GM21367 (cell line): Measurements from ENCODE around the gene TMEM109.

Source experiments
- ATAC-seq: cut with Tn5 transposase; IDR thresholded peaks from one replicate; pipeline ENCODE4 v1.9.1; 2021; ENCODE audit not compliant: unreplicated experiment

The TMEM109 gene

GRCh38 chr11:60960405-60960804 is 46.4 kb downstream of the TMEM109 start:
- no peak for ATAC-seq

- ATAC-seq = no peak
Measured at GRCh38 chr11:60964801-60965200, 50.8 kb downstream of the TMEM109 start.

GRCh38 chr11:60966890-60967289 is 52.9 kb downstream of the TMEM109 start:
- no peak for ATAC-seq

- ATAC-seq = no peak
Measured at GRCh38 chr11:60968223-60968622, 54.3 kb downstream of the TMEM109 start.

GRCh38 chr11:60970369-60970774 is 56.4 kb downstream of the TMEM109 start:
- peak; percentile 47 for ATAC-seq

GRCh38 chr11:60970890-60971289 is 56.9 kb downstream of the TMEM109 start:
- no peak for ATAC-seq

- ATAC-seq = no peak
Measured at GRCh38 chr11:60971520-60971919, 57.6 kb downstream of the TMEM109 start, which contains the start of gene CD6. CD6 (plus strand) TSS chr11:60971680; CDS start chr11:60971866, 186 bp downstream.

GRCh38 chr11:60972182-60973030 is 58.4 kb downstream of the TMEM109 start:
- no peak for ATAC-seq
